GM12873 (cell line): Measurements from ENCODE around the gene HLA-DMA.

Source experiments
- CTCF ChIP-seq: IDR thresholded peaks from 2 replicates; pipeline ENCODE4 v1.5.1; 2012; ENCODE audit warnings: low read depth, mild to moderate bottlenecking, moderate library complexity, low read length, control low read depth; ENCODE audit not compliant: insufficient read depth; ENCODE audit errors: missing control alignments

Gene HLA-DMA

GRCh38 chr6:32968867-32969684 is 16.2 kb upstream of the HLA-DMA start:
- TF ChIP-seq CTCF: peak; percentile 10

GRCh38 chr6:32968093-32968866 is 15.4 kb upstream of the HLA-DMA start, which contains the start of gene BRD2:
Gene BRD2 (plus strand): TSS chr6:32968594. CDS start chr6:32972899, 4,305 bp downstream.
- TF ChIP-seq CTCF: no peak

GRCh38 chr6:32967151-32968091 is 14.5 kb upstream of the HLA-DMA start:
- TF ChIP-seq CTCF: peak; percentile 67

GRCh38 chr6:32964776-32965175 is 11.9 kb upstream of the HLA-DMA start:
- no peak for TF ChIP-seq CTCF

- TF ChIP-seq CTCF: no peak
Observed at GRCh38 chr6:32963866-32964265, 11.0 kb upstream of the HLA-DMA start.

GRCh38 chr6:32962213-32962826 is 9.4 kb upstream of the HLA-DMA start:
- no peak for TF ChIP-seq CTCF
